A549 (cell line): ENCODE results near the gene APH1B.

Source experiments
- BHLHE40 ChIP-seq: IDR thresholded peaks from 2 replicates; pipeline ENCODE4 v1.6.1; 2012; ENCODE audit warnings: low read depth, low read length, inconsistent platforms
- CEBPB ChIP-seq, 2 experiments: fragments of >200 bp in 1 of 2; sonication (Bioruptor Twin) in 1 of 2; formaldehyde crosslinking in 1 of 2; IDR thresholded peaks; 2 replicates each; pipeline ENCODE4 v1.6.1; 2012 to 2016
- EHF ChIP-seq: fragments of 250-450 bp; sonication (Bioruptor Pico); IDR thresholded peaks from 2 replicates; pipeline ENCODE4 v1.5.0; 2020; ENCODE audit warnings: mild to moderate bottlenecking
- HDAC2 ChIP-seq: fragments of 200-600 bp; sonication (generic); IDR thresholded peaks from 2 replicates; pipeline ENCODE4 v1.6.1; 2016
- HOXA7 ChIP-seq: fragments of 250-450 bp; sonication (Bioruptor Pico); IDR thresholded peaks from 2 replicates; pipeline ENCODE4 v1.5.0; 2020; ENCODE audit warnings: mild to moderate bottlenecking, moderate library complexity
- POLR2A ChIP-seq: IDR thresholded peaks from 2 replicates; pipeline ENCODE4 v1.6.1; 2012; ENCODE audit warnings: mild to moderate bottlenecking, low read length
- RAD21 ChIP-seq, 2 experiments: fragments of >200 bp in 1 of 2; sonication (Bioruptor Twin) in 1 of 2; formaldehyde crosslinking in 1 of 2; IDR thresholded peaks in 1 of 2; conservative IDR thresholded peaks in 1 of 2; 2 replicates in 1 of 2; 3 replicates in 1 of 2; pipeline ENCODE4 v1.6.1; 2012 to 2018; ENCODE audit warnings: inconsistent platforms in 1 of 2
- RCOR1 ChIP-seq: fragments of 150-350 bp; IDR thresholded peaks from 2 replicates; pipeline ENCODE4 v1.6.1; 2014; ENCODE audit warnings: antibody characterized with exemption, low read length, low read depth
- RFX5 ChIP-seq: fragments of 450-650 bp; IDR thresholded peaks from 2 replicates; pipeline ENCODE4 v1.7.1; 2014; ENCODE audit warnings: antibody characterized with exemption, mild to moderate bottlenecking, moderate library complexity
- SREBF2 ChIP-seq: fragments of 450-650 bp; IDR thresholded peaks from 2 replicates; pipeline ENCODE4 v1.6.1; 2014; ENCODE audit warnings: mild to moderate bottlenecking, moderate library complexity
- TF ChIP-seq, protein P1 (sequence below): fragments of >200 bp; sonication (Bioruptor Twin); formaldehyde crosslinking; IDR thresholded peaks from 3 replicates; pipeline ENCODE4 v1.5.1; 2016
- TF ChIP-seq, protein P2 (sequence below): IDR thresholded peaks from 2 replicates; pipeline ENCODE4 v1.6.1; 2012
- TF ChIP-seq, protein P3 (sequence below): fragments of 200-600 bp; sonication (generic); IDR thresholded peaks from 2 replicates; pipeline ENCODE4 v1.6.1; 2016; ENCODE audit warnings: antibody characterized with exemption, mild to moderate bottlenecking, moderate library complexity
- TF ChIP-seq, protein P4 (sequence below): fragments of >200 bp; sonication (Bioruptor Twin); formaldehyde crosslinking; IDR thresholded peaks from 3 replicates; pipeline ENCODE4 v1.6.1; 2016

DNA sequence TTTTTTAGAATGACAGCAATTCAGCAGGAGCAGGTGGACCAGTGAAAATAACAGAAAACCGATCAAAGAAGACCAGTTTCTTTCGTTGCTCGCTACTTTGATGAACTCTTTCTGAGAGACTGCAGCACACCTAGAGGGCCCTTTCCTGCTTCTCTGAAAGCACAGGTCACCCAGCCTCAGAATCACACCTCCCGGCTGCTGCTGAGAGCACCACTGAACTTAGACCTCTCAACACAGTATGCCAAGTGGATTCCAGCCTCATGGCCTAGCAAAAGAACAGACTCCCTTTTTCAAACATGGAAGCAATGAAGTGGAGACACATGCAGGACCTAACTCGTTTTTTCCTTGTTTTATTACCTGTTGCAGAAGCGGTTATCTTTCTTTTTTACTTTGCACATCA is 13.9 kb upstream of the APH1B start:
- TF ChIP-seq POLR2A, result no peak
- TF ChIP-seq, protein P1, sequence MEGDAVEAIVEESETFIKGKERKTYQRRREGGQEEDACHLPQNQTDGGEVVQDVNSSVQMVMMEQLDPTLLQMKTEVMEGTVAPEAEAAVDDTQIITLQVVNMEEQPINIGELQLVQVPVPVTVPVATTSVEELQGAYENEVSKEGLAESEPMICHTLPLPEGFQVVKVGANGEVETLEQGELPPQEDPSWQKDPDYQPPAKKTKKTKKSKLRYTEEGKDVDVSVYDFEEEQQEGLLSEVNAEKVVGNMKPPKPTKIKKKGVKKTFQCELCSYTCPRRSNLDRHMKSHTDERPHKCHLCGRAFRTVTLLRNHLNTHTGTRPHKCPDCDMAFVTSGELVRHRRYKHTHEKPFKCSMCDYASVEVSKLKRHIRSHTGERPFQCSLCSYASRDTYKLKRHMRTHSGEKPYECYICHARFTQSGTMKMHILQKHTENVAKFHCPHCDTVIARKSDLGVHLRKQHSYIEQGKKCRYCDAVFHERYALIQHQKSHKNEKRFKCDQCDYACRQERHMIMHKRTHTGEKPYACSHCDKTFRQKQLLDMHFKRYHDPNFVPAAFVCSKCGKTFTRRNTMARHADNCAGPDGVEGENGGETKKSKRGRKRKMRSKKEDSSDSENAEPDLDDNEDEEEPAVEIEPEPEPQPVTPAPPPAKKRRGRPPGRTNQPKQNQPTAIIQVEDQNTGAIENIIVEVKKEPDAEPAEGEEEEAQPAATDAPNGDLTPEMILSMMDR, result no peak
- TF ChIP-seq, protein P2, sequence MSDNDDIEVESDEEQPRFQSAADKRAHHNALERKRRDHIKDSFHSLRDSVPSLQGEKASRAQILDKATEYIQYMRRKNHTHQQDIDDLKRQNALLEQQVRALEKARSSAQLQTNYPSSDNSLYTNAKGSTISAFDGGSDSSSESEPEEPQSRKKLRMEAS, result no peak
- TF ChIP-seq RAD21 (conservative IDR thresholded peaks at IDR 0.05 in 1 of 2, IDR thresholded peaks at IDR 0.05 in 1 of 2), result no peak
- no peak for TF ChIP-seq HOXA7 (CRISPR knock-in tag)
- TF ChIP-seq, protein P3, sequence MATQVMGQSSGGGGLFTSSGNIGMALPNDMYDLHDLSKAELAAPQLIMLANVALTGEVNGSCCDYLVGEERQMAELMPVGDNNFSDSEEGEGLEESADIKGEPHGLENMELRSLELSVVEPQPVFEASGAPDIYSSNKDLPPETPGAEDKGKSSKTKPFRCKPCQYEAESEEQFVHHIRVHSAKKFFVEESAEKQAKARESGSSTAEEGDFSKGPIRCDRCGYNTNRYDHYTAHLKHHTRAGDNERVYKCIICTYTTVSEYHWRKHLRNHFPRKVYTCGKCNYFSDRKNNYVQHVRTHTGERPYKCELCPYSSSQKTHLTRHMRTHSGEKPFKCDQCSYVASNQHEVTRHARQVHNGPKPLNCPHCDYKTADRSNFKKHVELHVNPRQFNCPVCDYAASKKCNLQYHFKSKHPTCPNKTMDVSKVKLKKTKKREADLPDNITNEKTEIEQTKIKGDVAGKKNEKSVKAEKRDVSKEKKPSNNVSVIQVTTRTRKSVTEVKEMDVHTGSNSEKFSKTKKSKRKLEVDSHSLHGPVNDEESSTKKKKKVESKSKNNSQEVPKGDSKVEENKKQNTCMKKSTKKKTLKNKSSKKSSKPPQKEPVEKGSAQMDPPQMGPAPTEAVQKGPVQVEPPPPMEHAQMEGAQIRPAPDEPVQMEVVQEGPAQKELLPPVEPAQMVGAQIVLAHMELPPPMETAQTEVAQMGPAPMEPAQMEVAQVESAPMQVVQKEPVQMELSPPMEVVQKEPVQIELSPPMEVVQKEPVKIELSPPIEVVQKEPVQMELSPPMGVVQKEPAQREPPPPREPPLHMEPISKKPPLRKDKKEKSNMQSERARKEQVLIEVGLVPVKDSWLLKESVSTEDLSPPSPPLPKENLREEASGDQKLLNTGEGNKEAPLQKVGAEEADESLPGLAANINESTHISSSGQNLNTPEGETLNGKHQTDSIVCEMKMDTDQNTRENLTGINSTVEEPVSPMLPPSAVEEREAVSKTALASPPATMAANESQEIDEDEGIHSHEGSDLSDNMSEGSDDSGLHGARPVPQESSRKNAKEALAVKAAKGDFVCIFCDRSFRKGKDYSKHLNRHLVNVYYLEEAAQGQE, result no peak
- TF ChIP-seq EHF (CRISPR knock-in tag), result no peak
- no peak for TF ChIP-seq CEBPB (IDR thresholded peaks at IDR 0.05)
- TF ChIP-seq HDAC2, result no peak
- TF ChIP-seq SREBF2, result no peak
- TF ChIP-seq BHLHE40, result no peak
- TF ChIP-seq RFX5, result no peak
- no peak for TF ChIP-seq RCOR1
- TF ChIP-seq, protein P4, sequence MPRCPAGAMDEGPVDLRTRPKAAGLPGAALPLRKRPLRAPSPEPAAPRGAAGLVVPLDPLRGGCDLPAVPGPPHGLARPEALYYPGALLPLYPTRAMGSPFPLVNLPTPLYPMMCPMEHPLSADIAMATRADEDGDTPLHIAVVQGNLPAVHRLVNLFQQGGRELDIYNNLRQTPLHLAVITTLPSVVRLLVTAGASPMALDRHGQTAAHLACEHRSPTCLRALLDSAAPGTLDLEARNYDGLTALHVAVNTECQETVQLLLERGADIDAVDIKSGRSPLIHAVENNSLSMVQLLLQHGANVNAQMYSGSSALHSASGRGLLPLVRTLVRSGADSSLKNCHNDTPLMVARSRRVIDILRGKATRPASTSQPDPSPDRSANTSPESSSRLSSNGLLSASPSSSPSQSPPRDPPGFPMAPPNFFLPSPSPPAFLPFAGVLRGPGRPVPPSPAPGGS, result no peak
